DND-41 (cell line): ENCODE results near the gene PRKAG2.

Experiments used
- ATAC-seq: fragments of 200-7000 bp; cut with Tn5 transposase; 3 replicates; pipeline ENCODE4 v1.9.1; 2021; ENCODE audit warnings: low read depth; ENCODE audit not compliant: insufficient read depth
- DNase-seq: peaks from one replicate; pipeline ENCODE4 v3.0.0-alpha.2; 2020
- H2AFZ ChIP-seq: 2 replicates; pipeline ENCODE4 v1.6.0; 2012; ENCODE audit warnings: low read depth, low read length
- H3K27ac ChIP-seq: 2 replicates; pipeline ENCODE4 v1.5.1; 2012; ENCODE audit warnings: low read length, inconsistent platforms
- H3K27me3 ChIP-seq: fragments of 200-600 bp; sonication (generic); 2 replicates; pipeline ENCODE4 v1.6.0; 2012; ENCODE audit warnings: low read length, mild to moderate bottlenecking, inconsistent platforms; ENCODE audit not compliant: insufficient read depth, poor library complexity
- H3K36me3 ChIP-seq: 2 replicates; pipeline ENCODE4 v1.5.1; 2012; ENCODE audit warnings: low read length, inconsistent platforms; ENCODE audit not compliant: insufficient read depth
- H3K4me1 ChIP-seq: 2 replicates; pipeline ENCODE4 v1.5.1; 2012; ENCODE audit warnings: mild to moderate bottlenecking, low read length; ENCODE audit not compliant: insufficient read depth
- H3K4me2 ChIP-seq: 2 replicates; pipeline ENCODE4 v1.6.0; 2012; ENCODE audit warnings: mild to moderate bottlenecking, moderate library complexity, low read length, inconsistent platforms; ENCODE audit not compliant: insufficient read depth
- H3K4me3 ChIP-seq, 2 experiments: fragments of 200-600 bp in 1 of 2; shearing (Covaris generic) in 1 of 2; 2 replicates each; pipeline ENCODE4 v1.5.1; 2012 to 2016; ENCODE audit warnings: inconsistent platforms in 2 of 2, low read length in 2 of 2, mild to moderate bottlenecking in 2 of 2, low read depth in 1 of 2, moderate library complexity in 1 of 2
- H3K79me2 ChIP-seq: 2 replicates; pipeline ENCODE4 v1.6.0; 2012; ENCODE audit warnings: low read length, inconsistent platforms; ENCODE audit not compliant: insufficient read depth
- H3K9ac ChIP-seq: 2 replicates; pipeline ENCODE4 v1.6.0; 2012; ENCODE audit warnings: low read depth, mild to moderate bottlenecking, inconsistent platforms, low read length, moderate library complexity
- H3K9me3 ChIP-seq: 2 replicates; pipeline ENCODE4 v1.5.1; 2012; ENCODE audit warnings: low read length, moderate library complexity, mild to moderate bottlenecking, inconsistent platforms; ENCODE audit not compliant: insufficient read depth, severe bottlenecking
- H4K20me1 ChIP-seq: 2 replicates; pipeline ENCODE4 v1.6.0; 2012; ENCODE audit warnings: low read length; ENCODE audit not compliant: insufficient read depth
- CTCF ChIP-seq: IDR thresholded peaks from 2 replicates; pipeline ENCODE4 v1.5.1; 2012; ENCODE audit warnings: borderline replicate concordance, low read length, moderate library complexity, mild to moderate bottlenecking; ENCODE audit not compliant: poor library complexity, severe bottlenecking; ENCODE audit errors: extremely low read depth
- EZH2 ChIP-seq: IDR thresholded peaks from 3 replicates; pipeline ENCODE4 v1.6.1; 2012; ENCODE audit warnings: borderline replicate concordance, low read depth, mild to moderate bottlenecking, moderate library complexity, low read length, inconsistent platforms; ENCODE audit not compliant: severe bottlenecking

Gene PRKAG2

GRCh38 chr7:151699147-151699927, 177.6 kb downstream of the PRKAG2 start:
- no peak overlapping the region for H3K4me3 ChIP-seq
- H3K27ac ChIP-seq: no peak overlapping the region
- no peak for ATAC-seq
- DNase-seq: no peak
- peaks cover 2% of the 10 kb centered on the region for H3K27me3 ChIP-seq
- no peaks in the 10 kb centered on the region for H3K9me3 ChIP-seq
- H3K9ac ChIP-seq: no peak overlapping the region
- no peaks in the 10 kb centered on the region for H3K4me1 ChIP-seq
- no peak overlapping the region for H2AFZ ChIP-seq
- no peaks in the 10 kb centered on the region for H3K79me2 ChIP-seq
- H3K36me3 ChIP-seq: no peaks in the 10 kb centered on the region
- no peak overlapping the region for H3K4me2 ChIP-seq
- TF ChIP-seq CTCF (no peak), EZH2 (no peak)
- no peaks in the 10 kb centered on the region for H4K20me1 ChIP-seq

- DNase-seq: no peak
- no peaks in the 10 kb centered on the region for H3K36me3 ChIP-seq
- TF ChIP-seq CTCF (no peak), EZH2 (no peak)
- H3K4me3 ChIP-seq: no peak overlapping the region
- H3K79me2 ChIP-seq: no peaks in the 10 kb centered on the region
- H4K20me1 ChIP-seq: no peaks in the 10 kb centered on the region
- no peaks in the 10 kb centered on the region for H3K4me1 ChIP-seq
- no peaks in the 10 kb centered on the region for H3K9me3 ChIP-seq
- no peak overlapping the region for H3K9ac ChIP-seq
- no peak overlapping the region for H3K4me2 ChIP-seq
- no peak for ATAC-seq
- H3K27me3 ChIP-seq: no peaks in the 10 kb centered on the region
- no peak overlapping the region for H3K27ac ChIP-seq
- no peak overlapping the region for H2AFZ ChIP-seq
Observed at GRCh38 chr7:151697942-151698341, 179.0 kb downstream of the PRKAG2 start.

- no peak overlapping the region for H2AFZ ChIP-seq
- H3K27ac ChIP-seq: no peak overlapping the region
- no peak overlapping the region for H3K4me3 ChIP-seq
- no peaks in the 10 kb centered on the region for H4K20me1 ChIP-seq
- TF ChIP-seq CTCF: no peak
- no peak for TF ChIP-seq EZH2
- H3K4me2 ChIP-seq: no peak overlapping the region
- ATAC-seq (no peak), DNase-seq (no peak)
- no peaks in the 10 kb centered on the region for H3K79me2 ChIP-seq
- no peak overlapping the region for H3K9ac ChIP-seq
- H3K4me1 ChIP-seq: no peaks in the 10 kb centered on the region
- no peaks in the 10 kb centered on the region for H3K36me3 ChIP-seq
- no peaks in the 10 kb centered on the region for H3K9me3 ChIP-seq
- H3K27me3 ChIP-seq: no peaks in the 10 kb centered on the region
Observed at GRCh38 chr7:151697515-151697895, 179.4 kb downstream of the PRKAG2 start.
